Heart left ventricle (tissue), 13 donors: ENCODE data around the gene EPN2.

Experiments used
- CTCF ChIP-seq, 12 donors: fragments of 200-600 bp; sonication (generic) in 4 of 12; IDR thresholded peaks; one replicate each; pipeline versions ENCODE4 v1.5.0 to v1.8.0; 2018 to 2022; ENCODE audit warnings: antibody characterized with exemption in 12 of 12, mild to moderate bottlenecking in 5 of 12
- POLR2A ChIP-seq, 2 donors: fragments of 450-650 bp; IDR thresholded peaks; one replicate each; pipeline ENCODE4 v1.6.1; 2017; ENCODE audit warnings: antibody characterized with exemption in 2 of 2, mild to moderate bottlenecking in 2 of 2, moderate library complexity in 2 of 2
- donor health status: ischemic (EF 13 %, LVEDD 7.1; RV severe dilation, severe dysfunction).
- donor health status: DM: no; HTN: yes; CAD: no.
- donor health status: DM: no; HTN: no; CAD: no.
- donor health status: ischemic (EF 25% LVEDD 6.9; RV normal size, moderate dysfunction).
- donor health status: ischemic (EF 25% LVEDD 5.7; RV mildly dilated, moderate dysfunction).
- donor health status: ischemic (EF 35%, LVEDD 5.7; RV mildly dilated, moderate dysfunction).
- donor health status: nonischemic (EF 11% LVEDD 7.7; RV severe dilation, severe dysfunction).
- donor health status: DM: yes; HTN: yes; CAD: no.
- donor health status: PGD.
- donor health status: ischemic (EF 29% LVEDD 5.4; RV normal size, mild dysfunction).
- donor health status: nonischemic (EF 23%, LVEDD 6.1; RV moderate dilation, normal function).

DNA sequence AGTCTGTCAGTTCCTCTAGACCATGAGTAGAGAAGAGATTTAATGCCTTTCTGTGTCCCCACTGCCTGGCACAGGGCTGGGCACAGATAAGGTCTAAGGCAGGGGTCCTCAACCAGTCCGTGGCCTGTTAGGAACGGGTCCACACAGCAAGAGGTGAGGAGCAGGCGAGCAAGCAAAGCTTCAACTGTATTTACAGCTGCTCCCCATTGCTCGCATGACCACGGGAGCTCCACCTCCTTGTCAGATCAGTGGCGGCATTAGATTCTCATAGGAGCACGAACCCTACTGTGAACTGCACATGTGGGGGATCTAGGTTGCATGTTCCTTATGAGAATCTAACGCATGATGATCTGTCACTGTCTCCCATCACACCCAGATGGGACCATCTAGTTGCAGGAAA, 123.6 kb downstream of the EPN2 start:
- TF ChIP-seq CTCF (IDR thresholded peaks at IDR 0.05) (no peak), POLR2A (IDR thresholded peaks at IDR 0.05) (no peak)
